ENCODE data around the gene NAPEPLD. TPM values are rescaled to one million over a fixed set of nuclear protein-coding genes. Genes with fewer than 3 reads are reported as not detected.
"Not testable (repeated sequence)": the region's sequence is repeated elsewhere in the genome, so short reads cannot be mapped to it uniquely, and the experiment has no call there.

The NAPEPLD gene
- total and polyA plus RNA-seq, 2 of the 8 experiments (the other 6 are each of a cell fraction or from before 2014, with no cell fraction given), result 4.2 to 9.9 TPM

- H3K79me2 ChIP-seq (ENCODE audit: control insufficient read depth in 1 of 2, insufficient read depth in 2 of 2, low read length in 2 of 2); H3K4me3 ChIP-seq (ENCODE audit: extremely low read depth in 1 of 4, insufficient read depth in 2 of 4, low read depth in 3 of 4, low read length in 4 of 4); DNase-seq (ENCODE audit: low read depth in 1 of 2, low spot score in 2 of 2); H3K9me3 ChIP-seq (ENCODE audit: insufficient read depth in 2 of 2, low read depth in 1 of 2, low read length in 1 of 2); H4K5ac ChIP-seq (ENCODE audit: insufficient read length, low read depth, low read length); H2BK20ac ChIP-seq (ENCODE audit: low read length); H3K4me2 ChIP-seq (ENCODE audit: insufficient read depth in 1 of 2, low read depth in 2 of 2, low read length in 2 of 2); H2AK5ac ChIP-seq (ENCODE audit: low read depth, low read length); H2BK15ac ChIP-seq (ENCODE audit: low read length); H3K56ac ChIP-seq (replicated peaks; ENCODE audit: insufficient read length, low read depth, low read length); FAIRE-seq; H3K79me1 ChIP-seq (ENCODE audit: low read depth, low read length); H3K4me1 ChIP-seq (replicated peaks in 1 of 4; ENCODE audit: control insufficient read depth in 3 of 4, insufficient read depth in 4 of 4, low read length in 3 of 4); POLR2A ChIA-PET (ENCODE audit: partially characterized antibody); H3K36me3 ChIP-seq (ENCODE audit: control insufficient read depth in 2 of 4, insufficient read depth in 4 of 4, low read length in 3 of 4); H3K23ac ChIP-seq (ENCODE audit: insufficient read length); H4K91ac ChIP-seq (replicated peaks; ENCODE audit: insufficient read length, low read length); CTCF ChIA-PET (ENCODE audit: partially characterized antibody); H2BK120ac ChIP-seq (replicated peaks; ENCODE audit: low read depth, low read length); H3K14ac ChIP-seq (ENCODE audit: insufficient read length); H3K9ac ChIP-seq (replicated peaks in 1 of 4; ENCODE audit: extremely low read depth in 1 of 4, low read depth in 3 of 4, low read length in 3 of 4); H3K23me2 ChIP-seq (ENCODE audit: low read depth, low read length); H2BK12ac ChIP-seq (ENCODE audit: low read depth, low read length); H3K27me3 ChIP-seq (replicated peaks in 1 of 4; ENCODE audit: control insufficient read depth in 3 of 4, extremely low read depth in 1 of 4, insufficient read depth in 3 of 4, low read length in 3 of 4); H3K18ac ChIP-seq (ENCODE audit: extremely low read depth, low read length); H4K8ac ChIP-seq (ENCODE audit: extremely low read depth, insufficient read depth, low read length); H3K4ac ChIP-seq (replicated peaks; ENCODE audit: insufficient read length, low read depth, low read length); H3K27ac ChIP-seq (ENCODE audit: low read depth, low read length); H2AFZ ChIP-seq (ENCODE audit: low read length); H4K20me1 ChIP-seq (replicated peaks in 1 of 2; ENCODE audit: control insufficient read depth in 1 of 2, insufficient read depth in 2 of 2, low read length in 2 of 2); H2BK5ac ChIP-seq (ENCODE audit: low read depth, low read length): not testable (repeated sequence)
- WGBS, 2 experiments (ENCODE audit: extremely low coverage in 1 of 2, insufficient coverage in 1 of 2, insufficient read length in 1 of 2, insufficient replicate concordance in 2 of 2, low coverage in 1 of 2, low lambda C conversion rate in 2 of 2, missing lambda C conversion rate in 1 of 2), result 81% methylated on average over 4 of the region's 4 CpGs; no CpG with 5 or more reads in 1 of the 2 experiments
Measured at GRCh38 chr7:103195364-103195763, 46.5 kb upstream of the NAPEPLD start.

- H3K27me3 ChIP-seq (replicated peaks in 1 of 4; ENCODE audit: control insufficient read depth in 3 of 4, extremely low read depth in 1 of 4, insufficient read depth in 3 of 4, low read length in 3 of 4); H3K79me1 ChIP-seq (ENCODE audit: low read depth, low read length); FAIRE-seq; H2BK15ac ChIP-seq (ENCODE audit: low read length); H2AK5ac ChIP-seq (ENCODE audit: low read depth, low read length); H3K36me3 ChIP-seq (ENCODE audit: control insufficient read depth in 2 of 4, insufficient read depth in 4 of 4, low read length in 3 of 4); DNase-seq (ENCODE audit: low read depth in 1 of 2, low spot score in 2 of 2); H3K4me2 ChIP-seq (ENCODE audit: insufficient read depth in 1 of 2, low read depth in 2 of 2, low read length in 2 of 2); H3K9ac ChIP-seq (replicated peaks in 1 of 4; ENCODE audit: extremely low read depth in 1 of 4, low read depth in 3 of 4, low read length in 3 of 4); POLR2A ChIA-PET (ENCODE audit: partially characterized antibody); H3K18ac ChIP-seq (ENCODE audit: extremely low read depth, low read length); CTCF ChIA-PET (ENCODE audit: partially characterized antibody); H3K4ac ChIP-seq (replicated peaks; ENCODE audit: insufficient read length, low read depth, low read length); H3K4me3 ChIP-seq (ENCODE audit: extremely low read depth in 1 of 4, insufficient read depth in 2 of 4, low read depth in 3 of 4, low read length in 4 of 4); H2BK20ac ChIP-seq (ENCODE audit: low read length); H2BK12ac ChIP-seq (ENCODE audit: low read depth, low read length); H3K9me3 ChIP-seq (ENCODE audit: insufficient read depth in 2 of 2, low read depth in 1 of 2, low read length in 1 of 2); H3K79me2 ChIP-seq (ENCODE audit: control insufficient read depth in 1 of 2, insufficient read depth in 2 of 2, low read length in 2 of 2); H3K23ac ChIP-seq (ENCODE audit: insufficient read length); H4K8ac ChIP-seq (ENCODE audit: extremely low read depth, insufficient read depth, low read length); H2BK120ac ChIP-seq (replicated peaks; ENCODE audit: low read depth, low read length); H4K5ac ChIP-seq (ENCODE audit: insufficient read length, low read depth, low read length); H3K27ac ChIP-seq (ENCODE audit: low read depth, low read length); H3K56ac ChIP-seq (replicated peaks; ENCODE audit: insufficient read length, low read depth, low read length); H4K20me1 ChIP-seq (replicated peaks in 1 of 2; ENCODE audit: control insufficient read depth in 1 of 2, insufficient read depth in 2 of 2, low read length in 2 of 2); H3K14ac ChIP-seq (ENCODE audit: insufficient read length); H3K4me1 ChIP-seq (replicated peaks in 1 of 4; ENCODE audit: control insufficient read depth in 3 of 4, insufficient read depth in 4 of 4, low read length in 3 of 4); H3K23me2 ChIP-seq (ENCODE audit: low read depth, low read length); H2AFZ ChIP-seq (ENCODE audit: low read length); H4K91ac ChIP-seq (replicated peaks; ENCODE audit: insufficient read length, low read length); H2BK5ac ChIP-seq (ENCODE audit: low read depth, low read length): not testable (repeated sequence)
- 83% methylated on average over 4 of the region's 8 CpGs; no CpG with 5 or more reads in 1 of the 2 experiments for WGBS, 2 experiments (ENCODE audit: extremely low coverage in 1 of 2, insufficient coverage in 1 of 2, insufficient read length in 1 of 2, insufficient replicate concordance in 2 of 2, low coverage in 1 of 2, low lambda C conversion rate in 2 of 2, missing lambda C conversion rate in 1 of 2)
Measured at GRCh38 chr7:103172415-103173146, 23.7 kb upstream of the NAPEPLD start.

All from H1 (cell line).